ENCODE measurements around the gene DHX57.

- TF ChIP-seq CTCF (conservative IDR thresholded peaks at IDR 0.05) (no peak), EZH2 (IDR thresholded peaks at IDR 0.05; ENCODE audit: low read depth) (no peak)
These were observed 13.8 kb upstream of the DHX57 start, which contains the start of gene ARHGEF33 for GRCh38 chr2:38889575-38889974.
